Fibroblast of lung (primary cell): ENCODE measurements around the gene SMIM24. TPM values are rescaled to one million over a fixed set of nuclear protein-coding genes. Genes with fewer than 3 reads are reported as not detected.
"Not testable (repeated sequence)": the region's sequence is repeated elsewhere in the genome, so short reads cannot be mapped to it uniquely, and the experiment has no call there.

ENCODE experiments used
- DNase-seq, 2 donors: peaks; one replicate each; pipeline versions ENCODE4 v3.0.0 to v3.0.0-alpha.2; 2010; ENCODE audit warnings: low read depth in 2 of 2
- H2AFZ ChIP-seq: 2 replicates; pipeline ENCODE4 v1.5.1; 2012; ENCODE audit warnings: low read length, control low read depth, inconsistent platforms
- H3K27ac ChIP-seq: 2 replicates; pipeline ENCODE4 v1.5.1; 2011; ENCODE audit warnings: low read length, control low read depth; ENCODE audit not compliant: insufficient read depth
- H3K27me3 ChIP-seq: 2 replicates; pipeline ENCODE4 v1.5.1; 2011; ENCODE audit warnings: mild to moderate bottlenecking, low read length; ENCODE audit not compliant: control insufficient read depth, insufficient read depth
- H3K36me3 ChIP-seq: 2 replicates; pipeline ENCODE4 v1.5.1; 2011; ENCODE audit warnings: low read length; ENCODE audit not compliant: control insufficient read depth, insufficient read depth
- H3K4me1 ChIP-seq: 2 replicates; pipeline ENCODE4 v1.5.1; 2011; ENCODE audit warnings: low read length; ENCODE audit not compliant: control insufficient read depth, insufficient read depth; ENCODE audit errors: extremely low read depth
- H3K4me2 ChIP-seq: 2 replicates; pipeline ENCODE4 v1.5.1; 2011; ENCODE audit warnings: low read length, control low read depth; ENCODE audit not compliant: insufficient read depth; ENCODE audit errors: extremely low read depth
- H3K4me3 ChIP-seq, 4 experiments: fragments of 200-600 bp in 1 of 4; sonication (generic) in 1 of 4; replicated peaks in 1 of 4; 2 replicates each; pipeline ENCODE4 v1.5.1; 2011 to 2016; ENCODE audit warnings: low read length in 4 of 4, low read depth in 3 of 4, mild to moderate bottlenecking in 3 of 4, control low read depth in 2 of 4, inconsistent platforms in 1 of 4, mixed read lengths in 1 of 4; ENCODE audit not compliant: insufficient read depth in 1 of 4; ENCODE audit errors: control extremely low read depth in 1 of 4
- H3K79me2 ChIP-seq: 2 replicates; pipeline ENCODE4 v1.5.1; 2012; ENCODE audit warnings: mild to moderate bottlenecking, low read length, inconsistent platforms; ENCODE audit not compliant: control insufficient read depth, insufficient read depth
- H3K9ac ChIP-seq: 2 replicates; pipeline ENCODE4 v1.5.1; 2011; ENCODE audit warnings: mild to moderate bottlenecking, low read length, control low read depth; ENCODE audit not compliant: insufficient read depth
- H3K9me3 ChIP-seq: 2 replicates; pipeline ENCODE4 v1.5.1; 2012; ENCODE audit warnings: low read depth, low read length; ENCODE audit not compliant: control insufficient read depth, insufficient read depth
- H4K20me1 ChIP-seq: 2 replicates; pipeline ENCODE4 v1.5.1; 2011; ENCODE audit warnings: low read length; ENCODE audit not compliant: control insufficient read depth, insufficient read depth; ENCODE audit errors: extremely low read depth
- EZH2 ChIP-seq: IDR thresholded peaks from 2 replicates; pipeline ENCODE4 v1.5.1; 2012; ENCODE audit warnings: low read length, control low read depth, mild to moderate bottlenecking; ENCODE audit errors: missing control alignments
- polyA plus RNA-seq, 2 donors: library from polyadenylated mRNA; depleted of rRNA in 1 of 2; stranded (reverse) in 1 of 2; unstranded in 1 of 2; fragments of >200 nt; gene quantifications; 2 replicates each; pipeline ENCODE4 v1.2.1, GENCODE V29; 2011 to 2012; ENCODE audit warnings: missing spikeins in 1 of 2
- total RNA-seq: library from RNA; depleted of rRNA; stranded (reverse); fragments of >200 nt; gene quantifications from 2 replicates; pipeline ENCODE4 v1.2.1, GENCODE V29; 2014
- TF ChIP-seq, protein P1 (sequence below), 2 donors: IDR thresholded peaks in 1 of 2; conservative IDR thresholded peaks in 1 of 2; 1 replicate in 1 of 2; 2 replicates in 1 of 2; pipeline ENCODE4 v1.5.1; 2011 to 2012; ENCODE audit warnings: low read length in 2 of 2, control low read depth in 1 of 2, inconsistent platforms in 1 of 2, low read depth in 1 of 2, mild to moderate bottlenecking in 1 of 2

The SMIM24 gene
- total and polyA plus RNA-seq, 2 donors (not counting 1 experiment from before 2014, with no cell fraction given): not detected

GRCh38 chr19:3431760-3432397, 48.4 kb downstream of the SMIM24 start:
- Histone ChIP-seq H3K9me3 (no peaks in the 10 kb centered on the region), H3K4me1 (peaks cover 19% of the 10 kb centered on the region), H4K20me1 (no peaks in the 10 kb centered on the region), H3K4me2 (no peak overlapping the region), H3K4me3 (no peak overlapping the region), H3K27ac (no peak overlapping the region), H3K27me3 (no peaks in the 10 kb centered on the region), H3K79me2 (peaks cover 26% of the 10 kb centered on the region), H2AFZ (no peak overlapping the region), H3K36me3 (peaks cover 28% of the 10 kb centered on the region), H3K9ac (no peak overlapping the region)
- no peak for DNase-seq
- no peak for TF ChIP-seq EZH2

DNA sequence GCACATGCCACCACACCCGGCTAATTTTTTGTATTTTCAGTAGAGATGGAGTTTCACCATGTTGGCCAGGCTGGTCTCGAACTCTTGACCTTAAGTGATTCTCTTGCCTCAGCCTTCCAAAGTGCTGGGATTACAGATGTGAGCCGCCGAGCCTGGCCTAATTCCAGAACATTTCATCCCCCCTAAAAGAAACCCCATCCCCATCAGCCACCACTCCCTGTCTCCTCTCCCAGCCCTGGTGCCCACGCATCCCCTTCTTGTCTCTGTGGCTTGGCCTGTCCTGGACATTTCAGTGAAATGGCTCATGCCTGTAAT, 50.0 kb downstream of the SMIM24 start:
- H3K4me2 ChIP-seq, H4K20me1 ChIP-seq, H3K9ac ChIP-seq, H2AFZ ChIP-seq, H3K27me3 ChIP-seq, DNase-seq, H3K9me3 ChIP-seq, H3K4me3 ChIP-seq: not testable (repeated sequence)
- H3K36me3 ChIP-seq: peaks cover 26% of the 10 kb centered on the region
- H3K4me1 ChIP-seq: peaks cover 17% of the 10 kb centered on the region
- peaks cover 22% of the 10 kb centered on the region for H3K79me2 ChIP-seq
- peak overlapping the region; percentile 57 for H3K27ac ChIP-seq

- peaks cover 15% of the 10 kb centered on the region for H3K4me1 ChIP-seq
- no peak for TF ChIP-seq EZH2
- TF ChIP-seq, protein P1, sequence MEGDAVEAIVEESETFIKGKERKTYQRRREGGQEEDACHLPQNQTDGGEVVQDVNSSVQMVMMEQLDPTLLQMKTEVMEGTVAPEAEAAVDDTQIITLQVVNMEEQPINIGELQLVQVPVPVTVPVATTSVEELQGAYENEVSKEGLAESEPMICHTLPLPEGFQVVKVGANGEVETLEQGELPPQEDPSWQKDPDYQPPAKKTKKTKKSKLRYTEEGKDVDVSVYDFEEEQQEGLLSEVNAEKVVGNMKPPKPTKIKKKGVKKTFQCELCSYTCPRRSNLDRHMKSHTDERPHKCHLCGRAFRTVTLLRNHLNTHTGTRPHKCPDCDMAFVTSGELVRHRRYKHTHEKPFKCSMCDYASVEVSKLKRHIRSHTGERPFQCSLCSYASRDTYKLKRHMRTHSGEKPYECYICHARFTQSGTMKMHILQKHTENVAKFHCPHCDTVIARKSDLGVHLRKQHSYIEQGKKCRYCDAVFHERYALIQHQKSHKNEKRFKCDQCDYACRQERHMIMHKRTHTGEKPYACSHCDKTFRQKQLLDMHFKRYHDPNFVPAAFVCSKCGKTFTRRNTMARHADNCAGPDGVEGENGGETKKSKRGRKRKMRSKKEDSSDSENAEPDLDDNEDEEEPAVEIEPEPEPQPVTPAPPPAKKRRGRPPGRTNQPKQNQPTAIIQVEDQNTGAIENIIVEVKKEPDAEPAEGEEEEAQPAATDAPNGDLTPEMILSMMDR (conservative IDR thresholded peaks at IDR 0.05 in 1 of 2, IDR thresholded peaks at IDR 0.05 in 1 of 2; ENCODE audit: low read depth in 1 of 2, low read length in 2 of 2): no peak
- peaks cover 7% of the 10 kb centered on the region for H3K36me3 ChIP-seq
- H3K79me2 ChIP-seq: peaks cover 25% of the 10 kb centered on the region
- H3K9me3 ChIP-seq: no peaks in the 10 kb centered on the region
- H4K20me1 ChIP-seq: no peaks in the 10 kb centered on the region
- H2AFZ ChIP-seq: no peak overlapping the region
- H3K9ac ChIP-seq: no peak overlapping the region
- no peak overlapping the region for H3K4me2 ChIP-seq
- no peak overlapping the region for H3K27ac ChIP-seq
- H3K4me3 ChIP-seq: no peak overlapping the region
- DNase-seq: no peak
- H3K27me3 ChIP-seq: no peaks in the 10 kb centered on the region
Measured at GRCh38 chr19:3426433-3426832, 53.9 kb downstream of the SMIM24 start.

Other genes with a start within 250 kb of the SMIM24 start
- 34.9 and 66.4 TPM in 2 replicates for gene NFIC, start 113.9 kb downstream of the SMIM24 start, total RNA-seq
- 7.9 and 16.6 TPM in 2 replicates for gene NFIC, start 113.9 kb downstream of the SMIM24 start, polyA plus RNA-seq
- not detected in 2 replicates for gene SMIM44, start 2.9 kb upstream of the SMIM24 start, total RNA-seq
- gene SMIM44, start 2.9 kb upstream of the SMIM24 start, polyA plus RNA-seq: not detected in 2 replicates
- 10.1 and 10.3 TPM in 2 replicates for gene DOHH, start 20.1 kb upstream of the SMIM24 start, total RNA-seq
- gene DOHH, start 20.1 kb upstream of the SMIM24 start, polyA plus RNA-seq: 4.1 and 5.0 TPM in 2 replicates
- gene FZR1, start 25.8 kb upstream of the SMIM24 start, total RNA-seq: 19.3 and 38.0 TPM in 2 replicates
- gene FZR1, start 25.8 kb upstream of the SMIM24 start, polyA plus RNA-seq: 15.0 and 21.3 TPM in 2 replicates
- not detected in 2 replicates for gene TEKTIP1, start 58.6 kb upstream of the SMIM24 start, total RNA-seq
- not detected in 2 replicates for gene TEKTIP1, start 58.6 kb upstream of the SMIM24 start, polyA plus RNA-seq
- gene MFSD12, start 77.1 kb upstream of the SMIM24 start, total RNA-seq: 69.9 and 79.9 TPM in 2 replicates
- gene MFSD12, start 77.1 kb upstream of the SMIM24 start, polyA plus RNA-seq: 19.9 and 20.6 TPM in 2 replicates
- gene HMG20B, start 92.4 kb upstream of the SMIM24 start, total RNA-seq: 55.5 and 63.6 TPM in 2 replicates
- 27.3 and 30.1 TPM in 2 replicates for gene HMG20B, start 92.4 kb upstream of the SMIM24 start, polyA plus RNA-seq
- gene GIPC3, start 105.0 kb upstream of the SMIM24 start, total RNA-seq: under 0.01 TPM in 2 replicates
- gene GIPC3, start 105.0 kb upstream of the SMIM24 start, polyA plus RNA-seq: 0.20 and 0.60 TPM in 2 replicates
- 0.77 and 1.8 TPM in 2 replicates for gene TBXA2R, start 126.3 kb upstream of the SMIM24 start, total RNA-seq
- gene TBXA2R, start 126.3 kb upstream of the SMIM24 start, polyA plus RNA-seq: 1.1 and 1.3 TPM in 2 replicates
- gene CACTIN, start 146.3 kb upstream of the SMIM24 start, total RNA-seq: 19.7 and 20.0 TPM in 2 replicates
- gene CACTIN, start 146.3 kb upstream of the SMIM24 start, polyA plus RNA-seq: 6.7 and 9.4 TPM in 2 replicates
- 11.3 and 16.7 TPM in 2 replicates for gene PIP5K1C, start 219.9 kb upstream of the SMIM24 start, total RNA-seq
- 8.7 and 12.9 TPM in 2 replicates for gene PIP5K1C, start 219.9 kb upstream of the SMIM24 start, polyA plus RNA-seq
- gene TJP3, start 227.9 kb upstream of the SMIM24 start, total RNA-seq: not detected in 2 replicates
- gene TJP3, start 227.9 kb upstream of the SMIM24 start, polyA plus RNA-seq: not detected in 2 replicates